ENCODE measurements around the gene USP2.

The USP2 gene

GRCh38 chr11:119366690-119367620, 14.5 kb downstream of the USP2 start:
- DNase-seq (ENCODE audit: low read depth in 2 of 2, low spot score in 1 of 2), result no peak

GRCh38 chr11:119365071-119365591, 16.4 kb downstream of the USP2 start:
- no peak for DNase-seq (ENCODE audit: low read depth in 2 of 2, low spot score in 1 of 2)

GRCh38 chr11:119363851-119364590, 17.5 kb downstream of the USP2 start:
- DNase-seq (ENCODE audit: low read depth in 2 of 2, low spot score in 1 of 2), result peak; percentile 18 to 24

- no peak for DNase-seq (ENCODE audit: low read depth in 2 of 2, low spot score in 1 of 2)
These were observed 18.2 kb downstream of the USP2 start for GRCh38 chr11:119363081-119363850.

GRCh38 chr11:119362741-119363080, 18.8 kb downstream of the USP2 start:
- DNase-seq (ENCODE audit: low read depth in 2 of 2, low spot score in 1 of 2), result no peak

GRCh38 chr11:119361941-119362725, 19.4 kb downstream of the USP2 start:
- no peak for DNase-seq (ENCODE audit: low read depth in 2 of 2, low spot score in 1 of 2)

GRCh38 chr11:119361056-119361787, 20.3 kb downstream of the USP2 start:
- DNase-seq (ENCODE audit: low read depth in 2 of 2, low spot score in 1 of 2), result no peak

- DNase-seq (ENCODE audit: low read depth in 2 of 2, low spot score in 1 of 2), result no peak
These were observed 21.9 kb downstream of the USP2 start for GRCh38 chr11:119359365-119360214.

GRCh38 chr11:119357074-119357473, 24.4 kb downstream of the USP2 start:
- no peak for DNase-seq (ENCODE audit: low read depth in 2 of 2, low spot score in 1 of 2)

GRCh38 chr11:119356349-119357031, 25.0 kb downstream of the USP2 start:
- DNase-seq (ENCODE audit: low read depth in 2 of 2, low spot score in 1 of 2), result peak; percentile 33 to 44

GRCh38 chr11:119355091-119355843, 26.2 kb downstream of the USP2 start:
- no peak for DNase-seq (ENCODE audit: low read depth in 2 of 2, low spot score in 1 of 2)

- no peak for DNase-seq (ENCODE audit: low read depth in 2 of 2, low spot score in 1 of 2)
These were observed 28.6 kb downstream of the USP2 start for GRCh38 chr11:119352857-119353260.

- no peak for DNase-seq (ENCODE audit: low read depth in 2 of 2, low spot score in 1 of 2)
These were observed 30.3 kb downstream of the USP2 start for GRCh38 chr11:119351232-119351631.

GRCh38 chr11:119350302-119350701, 31.2 kb downstream of the USP2 start:
- no peak for DNase-seq (ENCODE audit: low read depth in 2 of 2, low spot score in 1 of 2)

- no peak for DNase-seq (ENCODE audit: low read depth in 2 of 2, low spot score in 1 of 2)
These were observed 33.4 kb downstream of the USP2 start for GRCh38 chr11:119347940-119348605.

GRCh38 chr11:119347242-119347641, 34.2 kb downstream of the USP2 start:
- no peak for DNase-seq (ENCODE audit: low read depth in 2 of 2, low spot score in 1 of 2)

GRCh38 chr11:119346605-119347004, 34.9 kb downstream of the USP2 start, which contains the start of gene MFRP:
MFRP (minus strand) TSS chr11:119346705; CDS start chr11:119346513, 192 bp downstream.
- DNase-seq (ENCODE audit: low read depth in 2 of 2, low spot score in 1 of 2), result no peak
